HUES64 (cell line): Measurements from ENCODE around the gene BMP7.

ENCODE experiments used
- H3K27ac ChIP-seq: 2 replicates; pipeline ENCODE4 v1.7.0; 2013; ENCODE audit warnings: low read depth, low read length, inconsistent platforms
- H3K27me3 ChIP-seq: 2 replicates; pipeline ENCODE4 v1.6.1; 2013; ENCODE audit warnings: mild to moderate bottlenecking, low read length; ENCODE audit not compliant: insufficient read depth
- H3K36me3 ChIP-seq: 2 replicates; pipeline ENCODE4 v1.6.1; 2013; ENCODE audit warnings: mild to moderate bottlenecking, low read length; ENCODE audit not compliant: insufficient read depth
- H3K4me1 ChIP-seq: 2 replicates; pipeline ENCODE4 v1.6.1; 2013; ENCODE audit warnings: mild to moderate bottlenecking, low read length, moderate library complexity; ENCODE audit not compliant: insufficient read depth
- H3K4me3 ChIP-seq: 2 replicates; pipeline ENCODE4 v1.5.1; 2013; ENCODE audit warnings: mild to moderate bottlenecking, low read length, moderate library complexity
- H3K9ac ChIP-seq: 2 replicates; pipeline ENCODE4 v1.6.1; 2013; ENCODE audit warnings: mild to moderate bottlenecking, low read depth, low read length
- H3K9me3 ChIP-seq: 2 replicates; pipeline ENCODE4 v1.6.1; 2013; ENCODE audit warnings: low read depth, low read length; ENCODE audit not compliant: insufficient read depth
- WGBS: fragments of 150-250, 120-280 bp; methylation state at CpG from one replicate; pipeline ENCODE4 v1.1.7; 2013; ENCODE audit warnings: missing lambda C conversion rate; 5-methylcytosine and 5-hydroxymethylcytosine counted together

The BMP7 gene

DNA sequence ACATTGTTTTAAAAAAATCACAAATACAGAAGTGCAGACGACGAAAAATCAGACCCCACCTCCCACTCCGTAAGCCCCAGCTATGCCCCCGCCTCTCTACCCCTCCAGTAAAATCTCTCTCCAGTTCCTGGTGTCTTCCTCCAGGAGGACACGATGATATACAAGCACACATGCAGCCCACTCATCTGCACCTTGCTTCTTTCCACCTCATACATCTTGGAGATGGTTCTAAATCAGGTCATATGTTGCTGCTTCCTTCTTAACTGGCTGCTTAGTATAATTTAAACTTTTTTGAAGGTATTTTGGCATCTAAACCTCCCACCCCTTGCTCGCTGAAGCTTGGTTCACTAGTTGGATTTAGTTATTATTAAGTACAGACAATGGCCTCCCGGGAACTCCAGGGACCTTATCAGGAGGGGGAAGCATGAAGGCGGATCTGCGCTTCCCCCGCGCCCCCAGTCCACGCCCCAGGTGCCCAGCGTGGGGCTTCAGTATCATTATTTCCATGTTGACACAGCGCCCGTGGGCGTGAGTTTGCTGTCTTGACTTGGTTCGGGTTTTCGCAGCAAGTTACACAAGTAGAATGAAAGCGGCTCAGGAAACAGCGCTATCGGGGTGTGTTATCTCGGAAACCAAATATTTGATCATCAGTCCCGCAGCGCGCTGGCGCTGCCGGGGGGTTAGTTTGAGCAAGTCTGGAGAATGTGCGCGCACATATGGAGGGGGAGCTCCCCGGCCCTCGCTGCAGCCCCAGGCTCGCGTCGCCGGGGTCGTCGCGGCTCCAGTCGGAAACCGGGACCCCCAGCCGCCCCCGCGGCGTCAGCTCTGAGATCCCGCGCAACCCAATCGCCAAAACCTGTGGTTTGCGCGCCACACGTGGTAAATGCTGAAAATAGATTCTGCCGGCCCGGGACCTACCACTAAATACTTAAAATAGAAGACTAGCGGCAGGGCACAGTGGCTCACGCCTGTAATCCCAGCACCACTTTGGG lies 2.3 kb downstream of the BMP7 start:
- 9% methylated on average over 53 of the region's 54 CpGs for WGBS
- peaks cover 61% of the 10 kb centered on the region for H3K27me3 ChIP-seq
- H3K27ac ChIP-seq = no peak overlapping the region
- no peaks in the 10 kb centered on the region for H3K36me3 ChIP-seq
- peaks cover 63% of the 10 kb centered on the region for H3K4me1 ChIP-seq
- peak overlapping the region; percentile 83 for H3K4me3 ChIP-seq
- H3K9ac ChIP-seq = peak overlapping the region; percentile 34; the same call in 1 of the 2 replicates
- no peaks in the 10 kb centered on the region for H3K9me3 ChIP-seq

- Histone ChIP-seq H3K4me1 (peaks cover 71% of the 10 kb centered on the region), H3K27ac (peak overlapping the region; percentile 2; the same call in 1 of the 2 replicates), H3K36me3 (no peaks in the 10 kb centered on the region), H3K27me3 (peaks cover 50% of the 10 kb centered on the region), H3K4me3 (peak overlapping the region; percentile 83), H3K9me3 (no peaks in the 10 kb centered on the region), H3K9ac (no peak overlapping the region)
- 29% methylated on average over 10 of the region's 10 CpGs for WGBS
Observed at GRCh38 chr20:57262784-57263609, 3.4 kb downstream of the BMP7 start.

GRCh38 chr20:57262301-57262700 lies 4.1 kb downstream of the BMP7 start:
- H3K9me3 ChIP-seq = no peaks in the 10 kb centered on the region
- whole genome bisulfite sequencing = 27% methylated on average over 9 of the region's 10 CpGs
- no peak overlapping the region for H3K9ac ChIP-seq
- H3K4me1 ChIP-seq = peaks cover 73% of the 10 kb centered on the region
- H3K4me3 ChIP-seq = peak overlapping the region; percentile 1
- H3K27me3 ChIP-seq = peaks cover 43% of the 10 kb centered on the region
- H3K36me3 ChIP-seq = no peaks in the 10 kb centered on the region
- H3K27ac ChIP-seq = peak overlapping the region; percentile 2; the same call in 1 of the 2 replicates

GRCh38 chr20:57261457-57262251 lies 4.8 kb downstream of the BMP7 start:
- Histone ChIP-seq H3K27me3 (peaks cover 37% of the 10 kb centered on the region), H3K9ac (no peak overlapping the region)

DNA sequence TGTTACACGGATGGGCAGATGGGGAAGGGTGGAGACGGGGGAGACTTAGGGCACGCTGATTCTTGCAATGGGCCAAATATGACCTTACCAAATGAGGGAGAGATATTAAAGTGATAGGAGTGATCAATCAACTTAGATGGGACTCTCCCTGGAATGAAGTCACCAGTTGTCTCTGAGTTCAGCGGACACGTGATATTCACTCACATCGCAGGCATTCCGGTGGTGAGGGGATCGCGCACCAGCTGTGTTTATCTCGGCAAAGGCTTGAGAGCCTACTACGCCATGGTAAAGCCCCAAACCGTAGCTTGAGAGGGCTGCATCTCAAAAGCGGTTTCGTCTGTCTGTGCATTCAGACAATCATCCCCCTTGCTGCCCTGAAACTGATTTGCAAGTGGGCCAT lies 5.5 kb downstream of the BMP7 start:
- 76% methylated on average over 14 of the region's 14 CpGs for WGBS
- Histone ChIP-seq H3K27me3 (peaks cover 36% of the 10 kb centered on the region), H3K27ac (no peak overlapping the region), H3K4me3 (no peak overlapping the region), H3K9ac (no peak overlapping the region), H3K36me3 (no peaks in the 10 kb centered on the region), H3K4me1 (peaks cover 74% of the 10 kb centered on the region), H3K9me3 (no peaks in the 10 kb centered on the region)

More at GRCh38 chr20:57261457-57262251, 4.8 kb downstream of the BMP7 start:
- Histone ChIP-seq H3K4me1 (peaks cover 70% of the 10 kb centered on the region), H3K36me3 (no peaks in the 10 kb centered on the region), H3K27ac (0 out of 2 replicates have a peak overlapping the region, but pooled peaks have one; percentile 2), H3K9me3 (no peaks in the 10 kb centered on the region), H3K4me3 (0 out of 2 replicates have a peak overlapping the region, but pooled peaks have one; percentile 14)
- WGBS = 65% methylated on average over 13 of the region's 13 CpGs

GRCh38 chr20:57259938-57260921 lies 6.2 kb downstream of the BMP7 start:
- H3K27ac ChIP-seq = no peak overlapping the region

GRCh38 chr20:57259121-57259937 lies 7.1 kb downstream of the BMP7 start:
- Histone ChIP-seq H3K4me1 (peaks cover 77% of the 10 kb centered on the region), H3K9ac (no peak overlapping the region), H3K27ac (no peak overlapping the region), H3K36me3 (no peaks in the 10 kb centered on the region), H3K9me3 (no peaks in the 10 kb centered on the region), H3K27me3 (peaks cover 20% of the 10 kb centered on the region), H3K4me3 (no peak overlapping the region; the same call in 1 of the 2 replicates)
- WGBS = 58% methylated on average over 21 of the region's 21 CpGs

More at GRCh38 chr20:57259938-57260921, 6.2 kb downstream of the BMP7 start:
- Histone ChIP-seq H3K4me3 (no peak overlapping the region), H3K9me3 (no peaks in the 10 kb centered on the region), H3K36me3 (no peaks in the 10 kb centered on the region), H3K9ac (no peak overlapping the region), H3K4me1 (peaks cover 77% of the 10 kb centered on the region), H3K27me3 (peaks cover 29% of the 10 kb centered on the region)
- WGBS = 92% methylated on average over 22 of the region's 23 CpGs

DNA sequence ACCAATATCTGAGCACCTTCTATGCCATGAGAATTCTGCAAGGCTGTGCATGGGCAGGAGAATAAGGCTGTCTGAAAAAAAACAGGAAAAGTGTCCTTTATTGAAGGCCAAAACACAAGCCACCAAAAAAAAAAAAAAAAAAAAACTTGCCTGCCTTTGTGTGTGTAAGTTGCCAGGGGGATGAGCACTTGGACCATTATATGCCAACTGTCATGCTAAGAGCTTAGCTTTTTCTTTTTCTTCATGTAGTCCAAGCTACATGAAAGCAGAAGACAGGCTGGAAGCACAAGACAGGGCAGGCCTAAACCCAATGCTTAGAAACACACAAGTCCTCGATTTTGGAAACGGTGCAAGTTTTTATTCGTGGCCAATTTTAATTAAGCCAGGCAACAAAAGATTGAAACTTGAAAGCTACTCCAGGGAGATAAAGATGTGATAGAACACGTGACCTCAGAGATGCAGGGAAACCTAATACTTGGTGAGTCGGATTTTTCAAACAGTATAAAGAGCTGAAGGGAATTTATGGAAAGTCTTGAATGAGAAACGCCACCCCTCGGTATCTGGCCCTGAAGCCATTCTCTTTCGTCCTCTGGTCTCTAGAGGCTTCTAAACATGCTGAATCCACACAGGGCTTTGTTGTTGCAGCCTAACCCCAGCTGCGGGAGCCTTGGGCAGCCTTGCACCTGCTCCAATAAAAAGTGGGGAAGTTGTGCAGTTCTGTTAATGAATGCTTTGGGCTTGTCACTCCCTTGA lies 8.6 kb downstream of the BMP7 start:
- WGBS = 53% methylated on average over 9 of the region's 9 CpGs

GRCh38 chr20:57256908-57257307 lies 9.5 kb downstream of the BMP7 start:
- H3K4me3 ChIP-seq = no peak overlapping the region
- 90% methylated on average over 6 of the region's 6 CpGs for WGBS
- H3K27ac ChIP-seq = no peak overlapping the region
- no peaks in the 10 kb centered on the region for H3K9me3 ChIP-seq
- peaks cover 13% of the 10 kb centered on the region for H3K27me3 ChIP-seq
- peaks cover 67% of the 10 kb centered on the region for H3K4me1 ChIP-seq
- no peak overlapping the region for H3K9ac ChIP-seq
- H3K36me3 ChIP-seq = no peaks in the 10 kb centered on the region

More for the DNA sequence above, 8.6 kb downstream of the BMP7 start:
- Histone ChIP-seq H3K27ac (no peak overlapping the region), H3K9ac (no peak overlapping the region), H3K4me3 (no peak overlapping the region), H3K27me3 (peaks cover 13% of the 10 kb centered on the region), H3K36me3 (no peaks in the 10 kb centered on the region), H3K9me3 (no peaks in the 10 kb centered on the region), H3K4me1 (peaks cover 67% of the 10 kb centered on the region)
